GM13976 (cell line): ENCODE results near the gene HLTF.

Experiments
- DNase-seq: peaks from one replicate; pipeline ENCODE4 v3.0.0; 2012; ENCODE audit warnings: low spot score
- CTCF ChIP-seq: IDR thresholded peaks from 2 replicates; pipeline ENCODE4 v1.5.1; 2012; ENCODE audit warnings: borderline replicate concordance, mild to moderate bottlenecking; ENCODE audit not compliant: insufficient read depth; ENCODE audit errors: extremely low read depth, missing control alignments, control extremely low read depth
- in situ Hi-C: fragments of 300-500 bp; cut with MboI; formaldehyde crosslinking; loops from one replicate; pipeline ENCODE4 v1.12.0; 2022; ENCODE audit warnings: low sequenced_read_pairs, mixed read lengths, inconsistent platforms; ENCODE audit not compliant: unreplicated experiment

Gene HLTF

GRCh38 chr3:149023951-149024350 lies 62.4 kb downstream of the HLTF start:
- in situ Hi-C loops = no loop called here
- no peak for TF ChIP-seq CTCF
- no peak for DNase-seq

GRCh38 chr3:149021830-149022229 lies 64.5 kb downstream of the HLTF start:
- in situ Hi-C loops = no loop called here
- DNase-seq = no peak
- no peak for TF ChIP-seq CTCF

- in situ Hi-C loops = no loop called here
- TF ChIP-seq CTCF = no peak
- DNase-seq = no peak
Measured at GRCh38 chr3:149020839-149021252, 65.5 kb downstream of the HLTF start.

- in situ Hi-C loops = no loop called here
- no peak for DNase-seq
- TF ChIP-seq CTCF = no peak
Measured at GRCh38 chr3:149020196-149020838, 66.0 kb downstream of the HLTF start.

- in situ Hi-C loops = no loop called here
- no peak for TF ChIP-seq CTCF
- DNase-seq = no peak
Measured at GRCh38 chr3:149019580-149019979, 66.8 kb downstream of the HLTF start.

GRCh38 chr3:149018247-149018646 lies 68.1 kb downstream of the HLTF start:
- DNase-seq = no peak
- in situ Hi-C loops = no loop called here
- TF ChIP-seq CTCF = no peak

GRCh38 chr3:149016669-149017541 lies 69.4 kb downstream of the HLTF start:
- in situ Hi-C loops = no loop called here
- no peak for TF ChIP-seq CTCF
- DNase-seq = no peak
